Activated CD8-positive, alpha-beta T cell treated with anti-CD3 and anti-CD28 coated beads, Interleukin-2, amount 10 ng/mL, durations not matched to agents 7 days and 5 days (primary cell): Measurements from ENCODE around the gene LYPD8. TPM values are rescaled to one million over a fixed set of nuclear protein-coding genes. Genes with fewer than 3 reads are reported as not detected.
"Not testable (repeated sequence)": the region's sequence is repeated elsewhere in the genome, so short reads cannot be mapped to it uniquely, and the experiment has no call there.

ENCODE experiments used
- ATAC-seq: fragments of 150-1000 bp; cut with Tn5 transposase; one replicate; pipeline ENCODE4 v1.10.0; 2021; ENCODE audit warnings: moderate library complexity
- CTCF ChIA-PET: fragments of 350-600 bp; sonication (Branson Sonifier 250); formaldehyde crosslinking; loops from one replicate; lab custom pipeline; 2021; ENCODE audit warnings: antibody characterized with exemption; lab: Charles Lee
- POLR2A ChIA-PET: fragments of 350-600 bp; sonication (Branson Sonifier 250); formaldehyde crosslinking; loops from one replicate; lab custom pipeline; 2021; ENCODE audit warnings: antibody characterized with exemption; lab: Charles Lee
- DNase-seq: peaks from one replicate; pipeline ENCODE4 v3.0.0-alpha.2; 2020
- H3K27ac Mint-ChIP-seq: one replicate; pipeline ENCODE4 v1.8.0; 2021; ENCODE audit warnings: mild to moderate bottlenecking, mixed read lengths
- H3K27me3 Mint-ChIP-seq: one replicate; pipeline ENCODE4 v1.8.0; 2021; ENCODE audit warnings: low read depth, mixed read lengths
- H3K36me3 Mint-ChIP-seq: one replicate; pipeline ENCODE4 v1.8.0; 2021; ENCODE audit warnings: low read depth, mixed read lengths
- H3K4me1 Mint-ChIP-seq: one replicate; pipeline ENCODE4 v1.8.0; 2021; ENCODE audit warnings: low read depth, mixed read lengths
- H3K4me3 Mint-ChIP-seq: one replicate; pipeline ENCODE4 v1.8.0; 2021; ENCODE audit warnings: mild to moderate bottlenecking, mixed read lengths
- H3K9me3 Mint-ChIP-seq: one replicate; pipeline ENCODE4 v1.8.0; 2022; ENCODE audit warnings: mixed read lengths; ENCODE audit not compliant: insufficient read depth
- total RNA-seq, 2 experiments: library from RNA; stranded (reverse); gene quantifications; one replicate each; pipeline ENCODE4 v1.2.3, GENCODE V29; 2021

LYPD8 gene
- not detected for total RNA-seq

DNA sequence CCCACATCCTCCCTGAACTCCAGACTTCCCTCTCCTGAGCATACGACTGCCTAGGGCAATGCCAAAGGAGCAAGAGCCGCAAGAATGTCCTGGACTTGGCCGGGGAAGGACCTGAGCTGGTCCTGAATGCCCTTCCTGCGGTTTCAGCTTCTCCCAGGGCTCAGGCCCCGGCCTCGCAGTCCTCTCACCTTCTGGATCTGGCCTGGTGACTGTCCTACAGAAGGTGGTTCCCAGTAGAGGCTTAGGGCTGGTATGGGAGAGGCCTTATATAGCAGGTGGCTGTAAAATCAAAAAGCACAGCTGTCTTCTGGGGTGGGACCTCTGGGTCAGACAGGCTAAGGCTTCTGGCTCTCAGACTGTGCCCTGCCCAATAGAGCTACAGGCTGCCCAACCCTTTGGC lies at the start of gene LYPD8:
Gene LYPD8, minus strand, starts transcription at position 243 of the 400 bp plus-strand sequence. CDS start 4,678 bp downstream, outside the sequence.
- Mint-ChIP-seq H3K27me3 (no peaks in the 10 kb centered on the region), H3K9me3 (no peaks in the 10 kb centered on the region), H3K4me3 (no peak within 1 kb of the TSS), H3K4me1 (peaks cover 3% of the 10 kb centered on the region), H3K27ac (no peak within 1 kb of the TSS), H3K36me3 (no peaks in the 10 kb centered on the region)
- DNase-seq (no peak), ATAC-seq (no peak)
- ChIA-PET POLR2A (no interaction called here), CTCF (no interaction called here)

DNA sequence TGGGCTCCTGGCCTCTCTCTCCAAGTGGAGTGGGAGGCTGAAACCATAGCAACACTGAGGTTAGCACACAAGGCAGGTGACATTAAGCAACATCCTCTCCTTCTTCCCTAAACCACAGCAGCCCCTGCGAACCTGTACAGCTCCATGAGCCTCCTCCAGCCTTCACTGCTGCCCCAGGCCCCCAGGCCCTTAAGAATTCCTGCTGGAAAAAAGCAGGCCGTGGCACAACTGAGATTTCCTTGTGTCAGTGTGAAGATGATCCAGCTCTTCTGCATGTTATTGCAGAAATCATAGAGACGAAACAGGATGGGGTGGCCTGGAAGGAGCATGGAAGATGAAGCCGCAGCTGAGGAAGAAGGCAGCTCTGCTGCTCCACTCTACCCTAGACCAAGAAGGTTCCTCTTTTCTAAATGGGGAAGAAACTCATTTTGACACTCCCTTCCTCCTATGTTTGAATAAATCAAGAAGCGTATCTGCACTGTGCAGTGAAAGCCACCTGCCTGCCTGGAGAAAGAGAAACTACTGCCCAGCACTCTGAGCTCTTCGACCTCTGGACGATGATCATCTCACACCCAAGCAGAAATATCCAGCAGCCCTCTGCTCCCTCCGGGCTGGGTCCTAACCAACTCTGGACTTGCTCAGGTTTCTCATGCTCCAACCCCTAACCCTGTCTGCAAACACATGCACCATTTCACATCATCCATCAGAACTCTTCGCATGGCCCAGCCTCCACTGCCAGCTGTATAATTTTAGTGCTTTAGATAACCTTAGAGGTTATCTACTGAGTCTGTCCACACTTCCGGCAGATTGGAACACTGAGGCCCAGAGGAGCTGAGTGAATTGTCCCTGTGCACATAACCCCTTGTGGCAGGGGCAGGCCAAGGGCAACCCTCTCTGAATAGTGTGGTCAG lies 49.5 kb upstream of the LYPD8 start:
- H3K27me3 Mint-ChIP-seq = no peaks in the 10 kb centered on the region
- peaks cover 10% of the 10 kb centered on the region for H3K4me1 Mint-ChIP-seq
- POLR2A ChIA-PET = interaction anchor here (0.7 to 0.9 kb wide), 2 partner anchors 16 to 118 kb away, joined by 3 read pairs; no protein-coding TSS in a partner anchor
- ATAC-seq = no peak
- no peaks in the 10 kb centered on the region for H3K9me3 Mint-ChIP-seq
- H3K36me3 Mint-ChIP-seq = no peaks in the 10 kb centered on the region
- CTCF ChIA-PET = interaction anchor here (0.9 to 4.0 kb wide), 6 partner anchors 9 to 562 kb away, joined by 3 to 34 read pairs (median 4); no protein-coding TSS in a partner anchor
- DNase-seq = no peak
- no peak overlapping the region for H3K27ac Mint-ChIP-seq
- no peak overlapping the region for H3K4me3 Mint-ChIP-seq

DNA sequence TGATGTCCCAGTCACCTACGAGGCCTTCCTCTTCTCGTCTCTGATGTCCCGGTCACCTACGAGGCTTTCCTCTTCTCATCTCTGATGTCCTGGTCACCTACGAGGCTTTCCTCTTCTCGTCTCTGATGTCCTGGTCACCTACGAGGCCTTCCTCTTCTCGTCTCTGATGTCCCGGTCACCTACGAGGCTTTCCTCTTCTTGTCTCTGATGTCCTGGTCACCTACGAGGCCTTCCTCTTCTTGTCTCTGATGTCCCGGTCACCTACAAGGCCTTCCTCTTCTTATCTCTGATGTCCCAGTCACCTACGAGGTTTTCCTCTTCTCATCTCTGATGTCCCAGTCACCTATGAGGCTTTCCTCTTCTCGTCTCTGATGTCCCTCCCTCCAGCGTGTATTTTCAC lies 47.9 kb upstream of the LYPD8 start:
- H3K9me3 Mint-ChIP-seq, ATAC-seq, H3K27me3 Mint-ChIP-seq, POLR2A ChIA-PET, H3K4me3 Mint-ChIP-seq, H3K27ac Mint-ChIP-seq, DNase-seq, H3K36me3 Mint-ChIP-seq: not testable (repeated sequence)
- H3K4me1 Mint-ChIP-seq = peaks cover 10% of the 10 kb centered on the region
- CTCF ChIA-PET = interaction anchor here (4.0 kb wide), 1 partner anchor 180 kb away, joined by 34 read pairs; no protein-coding TSS in a partner anchor

- H3K36me3 Mint-ChIP-seq = no peaks in the 10 kb centered on the region
- ChIA-PET POLR2A (no interaction called here), CTCF (no interaction called here)
- ATAC-seq = no peak
- no peak overlapping the region for H3K4me3 Mint-ChIP-seq
- H3K27me3 Mint-ChIP-seq = peaks cover 8% of the 10 kb centered on the region
- H3K9me3 Mint-ChIP-seq = no peaks in the 10 kb centered on the region
- DNase-seq = no peak
- H3K27ac Mint-ChIP-seq = no peak overlapping the region
- H3K4me1 Mint-ChIP-seq = peaks cover 10% of the 10 kb centered on the region
Measured at GRCh38 chr1:248802454-248802853, 46.9 kb upstream of the LYPD8 start.

- CTCF ChIA-PET = interaction anchor here (1.3 kb wide), 1 partner anchor 14 kb away, joined by 4 read pairs; no protein-coding TSS in a partner anchor
- DNase-seq = no peak
- H3K9me3 Mint-ChIP-seq = no peaks in the 10 kb centered on the region
- POLR2A ChIA-PET = no interaction called here
- peaks cover 10% of the 10 kb centered on the region for H3K27me3 Mint-ChIP-seq
- no peak overlapping the region for H3K27ac Mint-ChIP-seq
- H3K4me3 Mint-ChIP-seq = no peak overlapping the region
- peaks cover 10% of the 10 kb centered on the region for H3K4me1 Mint-ChIP-seq
- ATAC-seq = no peak
- H3K36me3 Mint-ChIP-seq = no peaks in the 10 kb centered on the region
Measured at GRCh38 chr1:248800459-248800858, 44.9 kb upstream of the LYPD8 start.

DNA sequence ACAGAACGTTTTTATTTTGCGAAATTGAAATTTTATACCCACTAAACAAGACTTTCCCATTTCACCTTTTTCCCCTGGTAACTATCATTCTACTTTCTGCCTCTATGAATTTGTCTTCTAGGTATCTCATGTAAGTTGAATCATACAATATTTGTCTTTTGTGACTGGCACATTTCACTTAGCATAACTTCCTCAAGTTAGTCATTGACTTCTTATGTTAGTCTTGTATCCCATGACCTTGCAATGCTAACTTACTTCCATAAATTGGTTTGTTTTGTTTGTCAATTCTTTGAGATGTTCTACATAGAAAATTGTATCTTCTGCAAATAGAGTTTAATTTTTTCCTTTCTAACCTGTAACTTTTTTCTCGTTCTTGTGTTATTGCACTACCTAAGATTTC lies 43.2 kb upstream of the LYPD8 start:
- Mint-ChIP-seq H3K36me3 (no peaks in the 10 kb centered on the region), H3K4me1 (no peaks in the 10 kb centered on the region), H3K4me3 (no peak overlapping the region), H3K27ac (no peak overlapping the region), H3K9me3 (no peaks in the 10 kb centered on the region), H3K27me3 (peaks cover 10% of the 10 kb centered on the region)
- ChIA-PET CTCF (no interaction called here), POLR2A (interaction anchor here (0.6 kb wide), 1 partner anchor 43 kb away, joined by 3 read pairs; no protein-coding TSS in a partner anchor)
- DNase-seq (no peak), ATAC-seq (no peak)

DNA sequence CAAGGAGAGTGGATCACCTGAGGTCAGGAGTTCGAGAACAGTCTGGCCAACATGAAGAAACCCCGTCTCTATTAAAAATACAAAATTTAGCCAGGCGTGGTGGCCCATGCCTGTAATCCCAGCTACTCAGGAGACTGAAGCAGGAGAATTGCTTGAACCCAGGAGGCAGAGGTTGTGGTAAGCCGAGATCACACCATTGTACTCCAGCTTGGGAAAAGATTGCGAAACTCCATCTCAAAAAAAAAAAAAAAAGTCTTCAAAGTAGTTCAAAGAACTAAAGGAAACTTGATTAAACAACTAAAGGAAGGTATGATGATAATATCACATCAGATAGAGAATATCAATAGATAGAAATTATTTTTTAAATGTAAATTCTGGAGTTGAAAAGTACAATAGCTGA lies 39.1 kb upstream of the LYPD8 start:
- H3K36me3 Mint-ChIP-seq, H3K4me3 Mint-ChIP-seq, POLR2A ChIA-PET, H3K9me3 Mint-ChIP-seq, H3K27ac Mint-ChIP-seq, ATAC-seq, H3K4me1 Mint-ChIP-seq, DNase-seq: not testable (repeated sequence)
- CTCF ChIA-PET = interaction anchor here (2.2 kb wide), 1 partner anchor 12 kb away, joined by 7 read pairs; no protein-coding TSS in a partner anchor
- H3K27me3 Mint-ChIP-seq = peaks cover 10% of the 10 kb centered on the region

GRCh38 chr1:248793592-248793991 lies 38.0 kb upstream of the LYPD8 start:
- peaks cover 8% of the 10 kb centered on the region for H3K27me3 Mint-ChIP-seq
- no peak overlapping the region for H3K4me3 Mint-ChIP-seq
- H3K36me3 Mint-ChIP-seq = no peaks in the 10 kb centered on the region
- H3K9me3 Mint-ChIP-seq = no peaks in the 10 kb centered on the region
- no peak overlapping the region for H3K27ac Mint-ChIP-seq
- DNase-seq = no peak
- no peak for ATAC-seq
- H3K4me1 Mint-ChIP-seq = no peaks in the 10 kb centered on the region
- ChIA-PET CTCF (no interaction called here), POLR2A (no interaction called here)

- ATAC-seq = no peak
- Mint-ChIP-seq H3K9me3 (no peaks in the 10 kb centered on the region), H3K27me3 (peaks cover under 1% of the 10 kb centered on the region), H3K4me1 (no peaks in the 10 kb centered on the region), H3K27ac (no peak overlapping the region), H3K4me3 (no peak overlapping the region), H3K36me3 (no peaks in the 10 kb centered on the region)
- POLR2A ChIA-PET = interaction anchor here (0.6 kb wide), 1 partner anchor 27 kb away, joined by 4 read pairs; no protein-coding TSS in a partner anchor
- CTCF ChIA-PET = interaction anchor here (0.7 kb wide), 1 partner anchor 203 kb away, joined by 3 read pairs; no protein-coding TSS in a partner anchor
- no peak for DNase-seq
Measured at GRCh38 chr1:248792342-248792741, 36.8 kb upstream of the LYPD8 start.

DNA sequence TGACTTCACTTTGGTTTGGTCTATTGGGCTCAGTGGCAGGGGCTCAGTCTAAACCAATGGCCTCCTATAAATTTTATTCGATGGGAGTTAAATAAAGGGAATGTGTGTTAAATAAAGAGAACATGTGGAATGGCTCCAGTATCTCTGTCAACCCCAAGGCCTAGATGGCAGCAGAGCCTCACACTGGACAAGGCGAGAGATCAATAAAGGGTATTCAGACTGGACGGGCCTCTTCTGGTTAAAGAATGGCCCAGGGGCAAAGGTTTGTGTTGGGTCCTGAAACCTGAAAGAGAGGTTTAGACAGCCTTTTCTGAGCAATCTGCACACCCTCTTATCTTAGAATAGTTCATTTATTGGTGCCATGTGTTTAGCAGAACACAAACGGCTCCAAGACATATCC lies 35.5 kb upstream of the LYPD8 start:
- Mint-ChIP-seq H3K36me3 (no peaks in the 10 kb centered on the region), H3K27me3 (no peaks in the 10 kb centered on the region), H3K4me3 (no peak overlapping the region), H3K4me1 (no peaks in the 10 kb centered on the region), H3K9me3 (no peaks in the 10 kb centered on the region), H3K27ac (no peak overlapping the region)
- ATAC-seq = no peak
- CTCF ChIA-PET = no interaction called here
- DNase-seq = no peak
- POLR2A ChIA-PET = no interaction called here

- Mint-ChIP-seq H3K9me3 (no peaks in the 10 kb centered on the region), H3K27me3 (no peaks in the 10 kb centered on the region), H3K36me3 (no peaks in the 10 kb centered on the region), H3K27ac (no peak overlapping the region), H3K4me3 (no peak overlapping the region), H3K4me1 (no peaks in the 10 kb centered on the region)
- CTCF ChIA-PET = no interaction called here
- POLR2A ChIA-PET = no interaction called here
- DNase-seq = no peak
- no peak for ATAC-seq
Measured at GRCh38 chr1:248790456-248790855, 34.9 kb upstream of the LYPD8 start.

DNA sequence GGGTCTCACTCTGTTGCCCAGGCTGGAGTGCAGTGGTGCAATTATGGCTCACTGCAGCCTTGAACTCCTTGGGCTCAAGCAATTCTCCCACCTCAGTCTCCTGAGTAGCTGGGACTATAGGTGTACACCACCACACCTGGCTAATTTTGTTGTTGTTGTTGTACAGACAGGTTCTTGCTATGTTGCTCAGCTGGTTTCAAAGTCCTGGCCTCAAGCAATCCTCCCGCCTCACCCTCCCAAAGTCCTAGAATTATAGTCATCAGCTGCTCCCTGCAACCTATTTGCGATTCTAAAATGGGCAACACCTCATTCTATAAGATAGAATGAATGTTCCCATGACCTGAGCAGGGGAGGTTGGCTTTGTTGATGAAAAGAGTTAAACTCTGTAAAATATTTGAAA lies 33.8 kb upstream of the LYPD8 start:
- H3K9me3 Mint-ChIP-seq, H3K4me1 Mint-ChIP-seq, CTCF ChIA-PET, H3K27ac Mint-ChIP-seq, H3K27me3 Mint-ChIP-seq, ATAC-seq, H3K36me3 Mint-ChIP-seq, DNase-seq, POLR2A ChIA-PET, H3K4me3 Mint-ChIP-seq: not testable (repeated sequence)
